ENCODE measurements around the gene SEPTIN11. TPM values are rescaled to one million over a fixed set of nuclear protein-coding genes. Genes with fewer than 3 reads are reported as not detected.

SEPTIN11 gene
- total and polyA plus RNA-seq, 2 donors from 2014 or later = 38.0 to 118 TPM

DNA sequence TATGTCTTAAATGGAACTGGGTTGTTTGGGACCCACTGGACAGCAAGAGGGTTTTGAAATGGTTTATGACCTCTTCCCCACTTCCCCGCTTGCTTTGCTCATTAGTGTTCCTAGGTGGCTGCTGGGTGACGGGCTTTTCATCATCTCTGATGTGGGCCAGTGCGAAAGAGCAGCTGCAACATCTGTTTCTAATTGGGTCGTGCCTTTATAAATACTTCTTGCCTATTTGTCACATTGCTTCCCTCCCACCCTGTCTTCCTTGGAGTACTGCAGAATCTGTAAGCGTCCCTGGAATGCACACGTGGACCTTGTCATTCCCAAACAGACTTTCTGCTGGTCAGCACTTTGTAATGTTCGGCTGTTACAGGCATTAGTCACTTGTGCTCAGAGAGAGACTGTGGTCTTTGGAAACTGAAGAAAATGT lies 35.2 kb downstream of the SEPTIN11 start:
- H3K27ac ChIP-seq (ENCODE audit: low read depth in 2 of 2, low read length in 2 of 2) = peak overlapping the region; percentile 51 to 77
- H3K9ac ChIP-seq (ENCODE audit: low read length in 3 of 3) = peak overlapping the region in 2 of 3 donors; percentile 6 to 30
- intact Hi-C loops (cut with DNase I) = no loop called here
- no peaks in the 10 kb centered on the region for H3K36me3 ChIP-seq (ENCODE audit: control insufficient read depth in 2 of 3, insufficient read depth in 3 of 3, low read length in 3 of 3)
- FAIRE-seq = peak; percentile 75
- H3K4me1 ChIP-seq (ENCODE audit: control insufficient read depth in 2 of 3, insufficient read depth in 2 of 3, low read depth in 1 of 3, low read length in 3 of 3) = peaks cover 20 to 47% (median 44%) of the 10 kb centered on the region in 3 donors
- no peaks in the 10 kb centered on the region for H3K27me3 ChIP-seq (ENCODE audit: control insufficient read depth, insufficient read depth, low read length)
- DNase-seq = peak; percentile 74 to 98 (median 86)
- peak overlapping the region in 2 of 3 donors; percentile 8 to 34 for H3K4me3 ChIP-seq (ENCODE audit: low read length in 3 of 3)
- TF ChIP-seq, protein P1, sequence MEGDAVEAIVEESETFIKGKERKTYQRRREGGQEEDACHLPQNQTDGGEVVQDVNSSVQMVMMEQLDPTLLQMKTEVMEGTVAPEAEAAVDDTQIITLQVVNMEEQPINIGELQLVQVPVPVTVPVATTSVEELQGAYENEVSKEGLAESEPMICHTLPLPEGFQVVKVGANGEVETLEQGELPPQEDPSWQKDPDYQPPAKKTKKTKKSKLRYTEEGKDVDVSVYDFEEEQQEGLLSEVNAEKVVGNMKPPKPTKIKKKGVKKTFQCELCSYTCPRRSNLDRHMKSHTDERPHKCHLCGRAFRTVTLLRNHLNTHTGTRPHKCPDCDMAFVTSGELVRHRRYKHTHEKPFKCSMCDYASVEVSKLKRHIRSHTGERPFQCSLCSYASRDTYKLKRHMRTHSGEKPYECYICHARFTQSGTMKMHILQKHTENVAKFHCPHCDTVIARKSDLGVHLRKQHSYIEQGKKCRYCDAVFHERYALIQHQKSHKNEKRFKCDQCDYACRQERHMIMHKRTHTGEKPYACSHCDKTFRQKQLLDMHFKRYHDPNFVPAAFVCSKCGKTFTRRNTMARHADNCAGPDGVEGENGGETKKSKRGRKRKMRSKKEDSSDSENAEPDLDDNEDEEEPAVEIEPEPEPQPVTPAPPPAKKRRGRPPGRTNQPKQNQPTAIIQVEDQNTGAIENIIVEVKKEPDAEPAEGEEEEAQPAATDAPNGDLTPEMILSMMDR (IDR thresholded peaks at IDR 0.05; ENCODE audit: borderline replicate concordance, extremely low read depth, insufficient read depth) = no peak
- H3K9me3 ChIP-seq (ENCODE audit: control insufficient read depth in 2 of 3, insufficient read depth in 1 of 3, low read length in 3 of 3) = no peaks in the 10 kb centered on the region

GRCh38 chr4:76987153-76987591 lies 37.6 kb downstream of the SEPTIN11 start:
- Histone ChIP-seq H3K9me3 (ENCODE audit: control insufficient read depth in 2 of 3, insufficient read depth in 1 of 3, low read length in 3 of 3) (no peaks in the 10 kb centered on the region), H3K27me3 (ENCODE audit: control insufficient read depth, insufficient read depth, low read length) (no peaks in the 10 kb centered on the region), H3K4me3 (ENCODE audit: low read length in 3 of 3) (peak overlapping the region in 1 of 3 donors; percentile 17), H3K36me3 (ENCODE audit: control insufficient read depth in 2 of 3, insufficient read depth in 3 of 3, low read length in 3 of 3) (no peaks in the 10 kb centered on the region), H3K9ac (ENCODE audit: low read length in 3 of 3) (no peak overlapping the region), H3K4me1 (ENCODE audit: control insufficient read depth in 2 of 3, insufficient read depth in 2 of 3, low read depth in 1 of 3, low read length in 3 of 3) (peaks cover 16 to 38% (median 26%) of the 10 kb centered on the region in 3 donors), H3K27ac (ENCODE audit: low read depth in 2 of 2, low read length in 2 of 2) (peak overlapping the region in 1 of 2 donors; percentile 38)
- FAIRE-seq (no peak), DNase-seq (peak in 3 of 5 donors; percentile 46 to 86 (median 56))
- TF ChIP-seq, protein P1 (IDR thresholded peaks at IDR 0.05; ENCODE audit: borderline replicate concordance, extremely low read depth, insufficient read depth) = no peak
- intact Hi-C loops (cut with DNase I) = no loop called here

- Histone ChIP-seq H3K9ac (ENCODE audit: low read length in 3 of 3) (no peak overlapping the region), H3K27me3 (ENCODE audit: control insufficient read depth, insufficient read depth, low read length) (no peaks in the 10 kb centered on the region), H3K27ac (ENCODE audit: low read depth in 2 of 2, low read length in 2 of 2) (no peak overlapping the region), H3K9me3 (ENCODE audit: control insufficient read depth in 2 of 3, insufficient read depth in 1 of 3, low read length in 3 of 3) (no peaks in the 10 kb centered on the region), H3K36me3 (ENCODE audit: control insufficient read depth in 2 of 3, insufficient read depth in 3 of 3, low read length in 3 of 3) (no peaks in the 10 kb centered on the region), H3K4me1 (ENCODE audit: control insufficient read depth in 2 of 3, insufficient read depth in 2 of 3, low read depth in 1 of 3, low read length in 3 of 3) (peaks cover 16 to 34% (median 26%) of the 10 kb centered on the region in 3 donors), H3K4me3 (ENCODE audit: low read length in 3 of 3) (peak overlapping the region in 1 of 3 donors; percentile 17)
- DNase-seq (no peak), FAIRE-seq (no peak)
- intact Hi-C loops (cut with DNase I) = no loop called here
- TF ChIP-seq, protein P1 (IDR thresholded peaks at IDR 0.05; ENCODE audit: borderline replicate concordance, extremely low read depth, insufficient read depth) = no peak
Observed at GRCh38 chr4:76987685-76988084, 38.1 kb downstream of the SEPTIN11 start.
